ENCODE results near the gene SORBS1. TPM values are rescaled to one million over a fixed set of nuclear protein-coding genes. Genes with fewer than 3 reads are reported as not detected.

The SORBS1 gene
- total RNA-seq = 431 TPM

DNA sequence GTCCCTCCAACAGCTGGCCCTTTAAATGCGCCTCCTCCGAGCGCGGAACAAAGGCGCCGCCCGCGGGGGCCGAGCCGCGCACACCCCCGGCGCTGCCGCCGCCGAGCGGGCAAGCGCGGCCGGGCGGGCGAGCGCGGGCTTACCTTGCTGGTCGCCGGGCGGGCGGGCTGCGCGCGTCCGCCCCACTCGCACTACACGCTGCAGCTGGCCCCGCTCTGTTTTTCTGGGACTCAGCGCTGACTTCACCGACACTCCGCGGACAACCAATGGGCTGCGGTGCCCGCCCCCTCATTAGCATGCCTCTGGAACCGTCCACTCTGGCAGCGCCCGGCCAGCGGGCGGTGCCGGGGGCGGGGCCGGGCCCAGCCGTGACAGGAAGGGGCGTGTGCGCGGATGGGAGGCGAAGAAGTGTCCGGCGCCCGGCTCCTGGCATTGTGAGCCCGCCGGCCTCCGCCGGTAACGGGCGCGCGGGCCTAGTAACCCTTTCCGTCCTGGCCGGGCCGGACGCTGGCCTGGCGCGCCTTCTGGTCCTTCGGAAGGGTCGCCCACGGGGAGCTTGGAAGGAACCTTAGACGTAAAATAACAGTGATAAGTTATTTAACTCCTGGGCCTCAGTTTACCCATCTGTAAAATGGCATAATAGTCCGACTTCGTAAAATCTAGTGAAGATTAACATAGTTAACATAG lies at the start of gene SORBS1:
SORBS1 (minus strand) TSS at position 195 of the 687 bp plus-strand sequence. CDS start 120,236 bp downstream, outside the sequence.
- peak; percentile 97 for DNase-seq (ENCODE audit: low spot score)

DNA sequence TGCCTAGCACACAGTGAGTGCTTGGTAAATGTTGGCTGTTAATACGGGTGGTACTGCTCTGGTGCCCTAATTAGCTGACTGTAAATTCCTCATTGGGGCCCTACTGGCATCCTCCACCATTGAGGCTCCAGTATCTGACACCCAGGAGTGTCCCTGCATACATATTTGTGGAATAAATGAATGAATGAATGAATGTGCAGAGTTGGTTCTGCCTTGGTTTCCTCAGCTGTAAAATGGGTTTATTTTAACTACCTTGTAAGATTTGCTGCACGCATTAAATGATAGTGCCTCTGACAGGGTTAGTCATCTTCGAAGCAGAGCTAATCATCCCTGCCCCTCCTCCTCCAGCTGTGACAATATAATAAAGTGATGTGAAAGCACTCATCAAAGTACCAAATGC lies 49.6 kb upstream of the SORBS1 start:
- DNase-seq (ENCODE audit: low spot score) = no peak

DNA sequence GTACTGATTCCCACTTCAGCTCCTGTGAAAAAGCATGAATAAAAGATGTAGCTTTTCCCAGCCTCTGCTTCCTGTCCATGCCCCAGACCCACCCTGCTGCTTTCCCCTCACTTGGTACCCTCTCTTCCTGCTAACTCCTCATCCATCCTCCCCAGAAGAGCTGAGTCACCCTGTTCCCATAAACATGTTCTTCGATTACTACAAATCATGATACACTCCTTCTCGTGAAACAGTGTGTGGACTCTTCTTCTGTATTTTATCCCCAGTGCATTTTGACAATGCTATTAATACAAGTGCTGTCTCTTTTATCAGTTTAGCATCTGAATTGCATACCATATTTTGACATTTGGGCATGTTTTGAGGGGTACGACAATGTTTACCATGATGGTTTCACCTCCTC lies 45.8 kb upstream of the SORBS1 start:
- DNase-seq (ENCODE audit: low spot score) = no peak

GRCh38 chr10:95605163-95605562 lies 44.0 kb upstream of the SORBS1 start:
- peak; percentile 28 for DNase-seq (ENCODE audit: low spot score)

- no peak for DNase-seq (ENCODE audit: low spot score)
Observed at GRCh38 chr10:95604630-95605029, 43.5 kb upstream of the SORBS1 start.

DNA sequence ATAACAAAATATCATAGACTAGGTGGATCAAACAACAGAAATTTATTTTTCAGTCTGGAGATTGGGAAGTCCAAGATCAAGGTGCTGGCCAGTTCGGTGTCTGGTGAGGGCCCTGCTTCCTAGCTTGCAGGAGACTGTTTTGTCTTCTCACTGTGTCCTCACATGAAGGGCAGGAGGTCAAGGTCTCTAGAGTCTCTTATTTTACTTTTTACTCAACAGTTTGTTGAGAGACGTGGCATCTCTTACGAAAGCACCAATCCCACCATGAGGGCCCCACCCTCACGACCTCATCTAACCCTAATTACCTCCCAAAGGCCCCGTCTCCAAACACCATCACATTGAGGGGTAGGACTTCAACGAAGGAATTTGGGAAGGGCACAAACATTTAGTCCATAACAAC lies 41.2 kb upstream of the SORBS1 start:
- DNase-seq (ENCODE audit: low spot score) = no peak

GRCh38 chr10:95601116-95601719 lies 40.0 kb upstream of the SORBS1 start:
- peak; percentile 84 for DNase-seq (ENCODE audit: low spot score)

GRCh38 chr10:95600158-95600557 lies 39.0 kb upstream of the SORBS1 start:
- DNase-seq (ENCODE audit: low spot score) = no peak

DNA sequence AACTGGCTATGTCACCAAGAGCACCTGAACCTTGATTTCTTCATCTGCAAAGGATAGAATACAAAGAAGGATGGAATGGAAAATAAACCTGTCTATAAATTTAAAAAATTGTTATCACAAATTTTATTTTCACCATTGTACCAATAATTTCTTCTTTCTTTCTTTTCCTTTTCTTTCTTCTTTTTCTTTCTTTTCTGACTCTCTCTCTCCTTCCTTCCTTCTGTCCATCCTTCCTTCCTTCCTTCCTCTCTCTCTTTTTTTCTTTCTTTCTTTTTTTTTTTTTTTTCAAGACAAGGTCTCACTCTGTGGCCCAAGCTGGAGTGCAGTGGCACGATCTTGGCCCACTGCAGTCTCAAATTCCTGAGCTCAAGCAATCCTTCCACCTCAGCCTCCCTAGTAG lies 36.6 kb upstream of the SORBS1 start:
- no peak for DNase-seq (ENCODE audit: low spot score)

DNA sequence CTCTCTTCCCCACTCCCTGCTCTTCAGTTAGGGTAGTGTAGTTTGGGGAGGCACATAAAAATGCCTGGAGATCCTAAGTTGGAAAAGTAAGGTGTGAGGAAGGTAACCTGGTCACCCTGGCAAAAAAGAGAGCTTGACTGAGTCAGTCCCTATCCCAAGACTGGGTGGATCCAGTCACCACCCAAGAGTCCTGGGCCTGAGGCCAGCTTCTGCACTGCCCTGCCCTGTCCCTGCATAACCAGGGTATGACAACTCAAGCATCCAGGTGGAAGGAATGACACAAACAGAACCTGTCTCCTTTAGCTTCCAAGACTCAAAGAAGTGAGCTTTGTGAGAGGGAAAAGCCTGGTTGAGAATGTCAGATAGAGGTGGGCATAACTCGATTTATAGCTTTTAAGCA lies 26.9 kb upstream of the SORBS1 start:
- peak; percentile 16 for DNase-seq (ENCODE audit: low spot score)

DNA sequence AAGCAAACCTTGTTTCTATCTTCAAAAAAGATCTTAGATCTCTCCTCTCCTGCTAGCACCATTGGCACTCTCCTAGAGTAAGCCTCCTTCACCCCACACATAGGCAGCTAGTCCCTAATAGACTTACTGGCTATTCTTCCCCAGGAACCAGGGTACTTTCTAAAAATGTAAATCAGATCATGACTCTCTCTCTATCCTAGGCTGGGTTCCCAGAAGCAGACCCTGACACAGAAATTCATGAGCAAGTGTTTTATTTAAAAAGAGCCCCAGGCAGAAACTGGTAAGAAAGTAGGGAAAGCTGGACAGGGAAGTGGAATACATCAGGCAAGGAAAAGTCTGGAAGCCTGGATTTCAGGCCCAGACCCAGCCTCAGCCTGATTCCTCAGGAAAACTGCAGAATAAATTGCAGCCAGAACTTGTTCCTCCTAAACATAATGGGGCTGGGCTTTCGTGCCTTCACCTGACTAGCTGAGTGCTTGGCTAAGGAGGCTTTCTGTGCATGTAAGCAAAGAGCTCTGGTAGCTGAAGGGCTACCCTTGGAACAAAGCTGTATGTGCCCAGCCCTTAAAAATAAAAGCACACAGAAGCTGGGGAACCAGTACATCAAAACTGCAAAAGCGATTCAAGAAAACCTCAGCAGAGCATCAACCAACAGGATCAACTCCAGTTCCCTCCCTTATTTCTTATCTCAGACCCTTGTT lies 18.8 kb upstream of the SORBS1 start:
- DNase-seq (ENCODE audit: low spot score) = no peak

- DNase-seq (ENCODE audit: low spot score) = no peak
Observed at GRCh38 chr10:95579292-95579691, 18.1 kb upstream of the SORBS1 start.

DNA sequence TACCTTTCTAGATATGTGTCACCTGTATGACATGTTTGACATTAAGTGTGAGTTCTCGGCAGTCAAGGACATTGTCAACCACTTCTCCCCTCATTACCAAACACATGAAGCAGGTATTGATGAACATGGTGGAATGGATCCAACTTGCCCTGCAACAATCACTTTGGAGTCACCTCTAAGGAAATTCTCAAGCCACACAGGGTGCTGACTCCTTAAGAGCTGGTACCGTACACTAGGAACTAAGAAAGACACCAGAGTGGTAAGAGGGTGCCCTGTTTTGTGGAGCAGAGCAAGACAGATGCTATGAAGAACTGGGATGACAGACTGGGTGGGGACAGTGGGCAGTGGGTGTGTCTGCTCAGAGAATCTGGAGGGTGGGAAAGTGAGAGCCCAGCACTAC lies 17.4 kb upstream of the SORBS1 start:
- no peak for DNase-seq (ENCODE audit: low spot score)

GRCh38 chr10:95574649-95575365 lies 13.6 kb upstream of the SORBS1 start:
- no peak for DNase-seq (ENCODE audit: low spot score)

- DNase-seq (ENCODE audit: low spot score) = no peak
Observed at GRCh38 chr10:95573964-95574604, 12.9 kb upstream of the SORBS1 start.

DNA sequence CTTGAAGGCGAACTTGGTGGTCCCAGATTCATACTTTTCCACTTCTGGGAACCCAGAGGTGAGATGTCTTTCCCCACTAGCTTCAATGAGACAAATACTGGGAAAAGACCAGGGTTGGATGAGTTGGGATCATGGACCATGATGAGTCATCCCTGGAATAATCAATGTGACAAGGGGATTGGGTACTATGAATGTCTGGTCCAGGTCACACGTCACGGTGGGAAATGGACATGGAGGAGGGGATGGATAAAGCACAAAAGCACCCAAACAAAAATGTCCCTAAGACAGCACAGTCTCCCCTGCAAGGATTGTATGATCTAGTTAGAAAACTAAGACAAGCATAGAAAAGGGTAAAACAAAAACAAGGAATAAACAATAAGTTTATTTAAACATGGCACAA lies 12.4 kb upstream of the SORBS1 start:
- no peak for DNase-seq (ENCODE audit: low spot score)

DNA sequence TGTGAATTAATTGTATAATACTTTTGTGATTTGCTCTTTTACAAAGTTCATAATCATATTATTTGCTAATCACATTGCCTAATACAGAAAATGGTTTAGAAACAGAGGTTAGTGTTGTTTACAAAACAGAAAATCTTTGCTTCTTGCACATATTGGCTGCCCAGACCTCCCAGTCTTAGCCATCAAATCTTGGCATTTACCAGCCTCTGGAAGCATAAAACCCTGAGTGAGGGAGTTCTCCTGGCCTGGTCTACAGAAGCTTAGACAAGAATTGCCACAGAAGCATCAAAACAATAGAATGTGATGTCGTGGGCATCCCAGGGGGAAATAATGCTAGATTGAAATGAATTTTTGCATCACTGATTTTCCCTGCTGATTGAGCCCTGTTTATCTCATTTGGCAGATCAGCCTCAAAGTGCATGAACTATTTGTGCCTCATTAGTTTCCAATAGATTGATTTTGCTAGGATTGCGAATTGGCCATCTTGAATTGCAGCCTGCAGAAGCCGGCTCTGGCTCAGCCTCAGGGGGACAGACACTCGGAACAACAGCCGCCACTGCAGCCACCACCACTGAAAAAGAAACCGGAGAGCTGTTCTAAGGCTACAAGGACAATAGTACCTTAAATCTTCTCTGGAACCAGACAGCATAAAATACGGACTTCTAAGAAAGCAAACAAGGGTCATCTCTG lies 11.1 kb upstream of the SORBS1 start:
- no peak for DNase-seq (ENCODE audit: low spot score)

DNA sequence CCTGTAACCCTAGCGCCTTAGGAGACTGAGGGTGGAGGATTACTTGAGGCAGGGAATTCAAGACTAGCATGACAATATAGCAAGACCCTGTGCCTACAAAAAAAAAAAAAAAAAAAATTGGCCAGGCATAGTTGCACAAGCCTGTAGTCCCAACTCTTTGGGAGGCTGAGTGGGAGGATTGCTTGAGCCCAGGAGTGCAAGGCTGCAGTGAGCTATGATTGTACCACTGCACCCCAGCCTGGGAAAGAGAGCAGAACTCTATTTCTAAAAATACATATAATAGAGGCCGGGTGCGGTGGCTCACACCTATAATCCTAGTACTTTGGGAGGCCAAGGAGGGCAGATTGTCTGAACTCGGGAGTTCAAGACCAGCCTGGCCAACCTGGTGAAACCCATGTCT lies 10.2 kb upstream of the SORBS1 start:
- no peak for DNase-seq (ENCODE audit: low spot score)

GRCh38 chr10:95569368-95569767 lies 8.2 kb upstream of the SORBS1 start:
- DNase-seq (ENCODE audit: low spot score) = no peak

- peak; percentile 32 for DNase-seq (ENCODE audit: low spot score)
Observed at GRCh38 chr10:95567903-95568630, 6.9 kb upstream of the SORBS1 start.

- no peak for DNase-seq (ENCODE audit: low spot score)
Observed at GRCh38 chr10:95566136-95566535, 5.0 kb upstream of the SORBS1 start.
